ENCODE results near the gene MRPL1. TPM values are rescaled to one million over a fixed set of nuclear protein-coding genes. Genes with fewer than 3 reads are reported as not detected.
"Not testable (repeated sequence)": the region's sequence is repeated elsewhere in the genome, so short reads cannot be mapped to it uniquely, and the experiment has no call there.

Gene MRPL1
- total RNA-seq, 3 donors from 2014 or later: 28.3 to 35.0 (median 29.1) TPM

GRCh38 chr4:77958897-77959296 lies 96.3 kb downstream of the MRPL1 start:
- ATAC-seq (no peak), DNase-seq (no peak)
- Histone ChIP-seq H3K4me1 (ENCODE audit: low read depth) (no peaks in the 10 kb centered on the region), H3K36me3 (ENCODE audit: low read depth) (no peaks in the 10 kb centered on the region), H3K9me3 (no peaks in the 10 kb centered on the region), H3K4me3 (no peak overlapping the region)
- intact Hi-C loops (cut with DNase I, micrococcal nuclease): loop anchor here in 1 of 2 donors (5.0 kb wide), 1 partner anchor 558 kb away; no protein-coding TSS in a partner anchor
- TF ChIP-seq, protein P1, sequence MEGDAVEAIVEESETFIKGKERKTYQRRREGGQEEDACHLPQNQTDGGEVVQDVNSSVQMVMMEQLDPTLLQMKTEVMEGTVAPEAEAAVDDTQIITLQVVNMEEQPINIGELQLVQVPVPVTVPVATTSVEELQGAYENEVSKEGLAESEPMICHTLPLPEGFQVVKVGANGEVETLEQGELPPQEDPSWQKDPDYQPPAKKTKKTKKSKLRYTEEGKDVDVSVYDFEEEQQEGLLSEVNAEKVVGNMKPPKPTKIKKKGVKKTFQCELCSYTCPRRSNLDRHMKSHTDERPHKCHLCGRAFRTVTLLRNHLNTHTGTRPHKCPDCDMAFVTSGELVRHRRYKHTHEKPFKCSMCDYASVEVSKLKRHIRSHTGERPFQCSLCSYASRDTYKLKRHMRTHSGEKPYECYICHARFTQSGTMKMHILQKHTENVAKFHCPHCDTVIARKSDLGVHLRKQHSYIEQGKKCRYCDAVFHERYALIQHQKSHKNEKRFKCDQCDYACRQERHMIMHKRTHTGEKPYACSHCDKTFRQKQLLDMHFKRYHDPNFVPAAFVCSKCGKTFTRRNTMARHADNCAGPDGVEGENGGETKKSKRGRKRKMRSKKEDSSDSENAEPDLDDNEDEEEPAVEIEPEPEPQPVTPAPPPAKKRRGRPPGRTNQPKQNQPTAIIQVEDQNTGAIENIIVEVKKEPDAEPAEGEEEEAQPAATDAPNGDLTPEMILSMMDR (IDR thresholded peaks at IDR 0.05): no peak

GRCh38 chr4:77959566-77960338 lies 97.1 kb downstream of the MRPL1 start:
- peak in 1 of 3 donors; percentile 57 for DNase-seq
- H3K4me3 ChIP-seq: no peak overlapping the region
- TF ChIP-seq, protein P1 (IDR thresholded peaks at IDR 0.05): peak; percentile 18
- H3K36me3 ChIP-seq (ENCODE audit: low read depth): no peaks in the 10 kb centered on the region
- intact Hi-C loops (cut with DNase I, micrococcal nuclease): loop anchor here in 1 of 2 donors (5.0 kb wide), 1 partner anchor 558 kb away; no protein-coding TSS in a partner anchor
- H3K4me1 ChIP-seq (ENCODE audit: low read depth): no peaks in the 10 kb centered on the region
- ATAC-seq: no peak
- H3K9me3 ChIP-seq: no peaks in the 10 kb centered on the region

GRCh38 chr4:77960367-77960766 lies 97.7 kb downstream of the MRPL1 start:
- TF ChIP-seq, protein P1 (IDR thresholded peaks at IDR 0.05): no peak
- Histone ChIP-seq H3K36me3 (ENCODE audit: low read depth) (no peaks in the 10 kb centered on the region), H3K4me1 (ENCODE audit: low read depth) (no peaks in the 10 kb centered on the region), H3K9me3 (no peaks in the 10 kb centered on the region), H3K4me3 (no peak overlapping the region)
- DNase-seq (no peak), ATAC-seq (no peak)
- intact Hi-C loops (cut with DNase I, micrococcal nuclease): no loop called here

DNA sequence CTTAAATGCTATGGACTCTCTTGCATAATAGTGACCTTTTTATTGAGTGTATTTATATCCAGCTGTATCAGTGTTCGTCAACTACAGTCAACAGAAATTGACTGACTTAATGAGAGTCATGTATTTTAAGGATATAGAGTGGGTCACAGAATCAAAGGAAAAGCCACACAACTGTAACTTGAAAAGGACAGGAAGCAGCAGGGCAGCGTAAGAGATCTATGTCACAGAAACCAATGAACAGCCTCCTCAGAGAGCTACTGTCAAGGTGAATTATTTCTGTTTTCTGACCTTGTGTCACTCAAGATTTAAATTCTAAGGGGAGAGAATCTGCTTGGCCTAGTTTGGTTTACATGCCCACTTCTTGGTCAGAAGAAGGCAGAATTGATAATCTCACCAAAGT lies 100.4 kb downstream of the MRPL1 start:
- no peak for ATAC-seq
- TF ChIP-seq, protein P1 (IDR thresholded peaks at IDR 0.05): no peak
- H3K4me1 ChIP-seq (ENCODE audit: low read depth): no peaks in the 10 kb centered on the region
- H3K4me3 ChIP-seq: no peak overlapping the region
- H3K36me3 ChIP-seq (ENCODE audit: low read depth): no peaks in the 10 kb centered on the region
- DNase-seq: no peak
- no peaks in the 10 kb centered on the region for H3K9me3 ChIP-seq
- intact Hi-C loops (cut with DNase I, micrococcal nuclease): no loop called here

DNA sequence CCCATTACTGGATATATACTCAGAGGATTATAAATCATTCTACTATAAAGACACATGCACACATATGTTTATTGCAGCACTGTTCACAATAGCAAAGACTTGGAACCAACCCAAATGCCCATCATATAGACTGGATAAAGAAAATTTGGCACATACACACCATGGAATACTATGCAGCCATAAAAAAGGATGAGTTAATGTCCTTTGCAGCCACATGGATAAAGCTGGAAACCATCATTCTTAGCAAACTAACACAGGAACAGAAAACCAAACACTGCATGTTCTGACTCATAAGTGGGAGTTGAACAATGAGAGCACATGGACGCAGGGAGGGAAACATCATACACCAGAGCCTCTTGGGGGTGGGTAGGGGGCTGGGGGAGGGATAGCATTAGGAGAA lies 111.0 kb downstream of the MRPL1 start:
- DNase-seq; H3K4me1 ChIP-seq (ENCODE audit: low read depth); H3K9me3 ChIP-seq; H3K4me3 ChIP-seq; intact Hi-C loops (cut with DNase I, micrococcal nuclease); H3K36me3 ChIP-seq (ENCODE audit: low read depth); ATAC-seq: not testable (repeated sequence)

DNA sequence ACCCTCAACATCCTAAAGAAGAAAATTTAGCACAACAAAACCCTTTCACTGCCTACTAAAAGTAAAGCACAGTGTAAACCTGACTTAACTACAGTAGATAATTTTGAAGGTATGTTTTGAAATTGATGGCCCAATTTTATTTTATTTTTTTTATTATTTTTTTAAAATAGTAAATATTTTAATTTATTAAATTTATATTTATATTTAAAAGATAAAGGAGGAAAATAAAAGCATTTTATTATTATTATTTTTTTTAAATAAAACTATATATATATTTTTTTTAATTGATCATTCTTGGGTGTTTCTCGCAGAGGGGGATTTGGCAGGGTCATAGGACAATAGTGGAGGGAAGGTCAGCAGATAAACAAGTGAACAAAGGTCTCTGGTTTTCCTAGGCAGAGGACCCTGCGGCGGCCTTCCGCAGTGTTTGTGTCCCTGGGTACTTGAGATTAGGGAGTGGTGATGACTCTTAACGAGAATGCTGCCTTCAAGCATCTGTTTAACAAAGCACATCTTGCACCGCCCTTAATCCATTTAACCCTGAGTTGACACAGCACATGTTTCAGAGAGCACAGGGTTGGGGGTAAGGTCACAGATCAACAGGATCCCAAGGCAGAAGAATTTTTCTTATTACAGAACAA lies 120.4 kb downstream of the MRPL1 start:
- H3K9me3 ChIP-seq; H3K4me1 ChIP-seq (ENCODE audit: low read depth); H3K36me3 ChIP-seq (ENCODE audit: low read depth); H3K4me3 ChIP-seq; ATAC-seq; intact Hi-C loops (cut with DNase I, micrococcal nuclease); DNase-seq: not testable (repeated sequence)

- H3K4me1 ChIP-seq (ENCODE audit: low read depth); H3K36me3 ChIP-seq (ENCODE audit: low read depth); H3K4me3 ChIP-seq; H3K9me3 ChIP-seq; ATAC-seq; intact Hi-C loops (cut with DNase I, micrococcal nuclease): not testable (repeated sequence)
- DNase-seq: peak in 1 of 3 donors; percentile 32
These were observed 121.1 kb downstream of the MRPL1 start for GRCh38 chr4:77983612-77984311.
